ENCODE results near the gene KIAA1755. TPM values are rescaled to one million over a fixed set of nuclear protein-coding genes. Genes with fewer than 3 reads are reported as not detected.
A peak's percentile ranks its signal among the peaks of the same experiment; 100 is the strongest.

The KIAA1755 gene
- total and polyA plus RNA-seq, 9 of the 15 experiments (the other 6 are each of a cell fraction or from before 2014, with no cell fraction given) = not detected

DNA sequence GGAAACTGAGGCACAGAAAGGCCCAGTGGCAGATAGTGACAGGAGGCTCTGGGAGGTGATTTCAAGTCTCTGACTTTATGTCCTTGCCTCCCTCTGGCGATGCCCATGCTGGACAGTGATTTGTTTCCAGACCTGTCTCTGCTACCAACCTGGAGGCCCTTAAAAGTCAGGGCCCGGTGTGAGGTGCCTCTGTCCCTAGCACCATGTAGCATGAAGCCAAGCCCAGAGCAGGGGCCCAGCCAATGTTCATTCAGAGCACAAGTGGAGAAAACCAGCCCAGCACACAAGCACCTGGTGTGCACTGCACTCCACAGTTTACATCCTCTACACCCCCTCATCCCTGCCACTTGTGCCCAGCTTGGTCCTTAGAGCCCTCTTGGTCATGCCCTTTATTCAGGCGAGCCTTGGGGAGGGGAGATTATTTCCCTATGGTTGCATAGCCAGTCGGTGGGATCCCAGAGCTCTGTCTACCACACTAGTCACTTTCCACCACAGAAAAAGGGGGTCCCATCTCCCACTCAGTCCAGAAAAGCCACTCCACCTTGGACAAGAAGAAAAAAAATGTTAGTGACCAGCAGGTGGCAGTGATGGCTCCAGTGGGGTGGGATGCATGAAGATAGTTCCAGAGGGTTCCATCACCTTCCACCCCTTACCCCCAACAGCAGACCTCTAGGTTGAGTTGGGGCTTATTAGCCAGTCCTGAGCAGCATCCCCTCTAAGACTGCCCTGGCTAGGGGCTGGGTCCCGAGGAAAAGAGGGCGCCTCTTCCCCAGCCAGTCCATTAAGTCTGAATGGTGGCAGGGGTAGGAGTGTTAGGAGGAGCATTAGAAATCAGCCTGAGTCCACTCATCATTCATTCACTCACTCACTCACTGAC lies 30.9 kb downstream of the KIAA1755 start:
- no peaks in the 10 kb centered on the region for H3K79me2 ChIP-seq (ENCODE audit: control insufficient read depth, insufficient read depth, low read length)
- no peaks in the 10 kb centered on the region for H4K20me1 ChIP-seq (replicated peaks; ENCODE audit: control insufficient read depth, insufficient read depth, low read length)
- no peak overlapping the region for H3K27ac ChIP-seq (ENCODE audit: extremely low read depth, low read depth, low read length)
- H3K4me1 ChIP-seq (replicated peaks in 1 of 2; ENCODE audit: control insufficient read depth in 2 of 2, insufficient read depth in 2 of 2, low read length in 2 of 2) = no peaks in the 10 kb centered on the region
- H3K27me3 ChIP-seq (ENCODE audit: control insufficient read depth in 2 of 2, insufficient read depth in 2 of 2, low read length in 2 of 2) = peaks cover 7 to 42% of the 10 kb centered on the region in 2 experiments; a peak in 4 of 5 replicates
- in situ Hi-C loops (cut with MboI) (no loop called here), intact Hi-C loops (cut with micrococcal nuclease) (loop anchor here (1.0 to 5.0 kb wide), 2 partner anchors 93 to 179 kb away; no protein-coding TSS in a partner anchor)
- peak; percentile 45; the same call in 2 of the 3 replicates for ATAC-seq
- H3K4me2 ChIP-seq (ENCODE audit: insufficient read depth, low read length) = no peak overlapping the region
- H3K9me1 ChIP-seq (ENCODE audit: control insufficient read depth, insufficient read depth, low read length) = no peaks in the 10 kb centered on the region
- peak in 3 of 4 experiments; percentile 28 to 57 (median 51) for DNase-seq (ENCODE audit: extremely low read depth in 1 of 4, low spot score in 3 of 4)
- CTCF ChIA-PET (ENCODE audit: low intra/inter-chr PET ratio) = no interaction called here
- no peak overlapping the region for H2AFZ ChIP-seq (ENCODE audit: low read depth, low read length)
- POLR2A ChIA-PET = interaction anchor here (0.8 kb wide), 1 partner anchor 167 kb away, joined by 3 read pairs; no protein-coding TSS in a partner anchor
- peak in 1 of 2 experiments; percentile 40; a peak in 2 of 4 replicates for TF ChIP-seq RAD21 (CRISPR knock-in tag; conservative IDR thresholded peaks at IDR 0.05 in 1 of 2, IDR thresholded peaks at IDR 0.05 in 1 of 2)
- no peak for TF ChIP-seq FOXM1 (IDR thresholded peaks at IDR 0.05; ENCODE audit: low read depth)
- no peak for TF ChIP-seq FOXM1 (CRISPR knock-in tag; IDR thresholded peaks at IDR 0.05; ENCODE audit: low read depth)
- TF ChIP-seq, protein P1, sequence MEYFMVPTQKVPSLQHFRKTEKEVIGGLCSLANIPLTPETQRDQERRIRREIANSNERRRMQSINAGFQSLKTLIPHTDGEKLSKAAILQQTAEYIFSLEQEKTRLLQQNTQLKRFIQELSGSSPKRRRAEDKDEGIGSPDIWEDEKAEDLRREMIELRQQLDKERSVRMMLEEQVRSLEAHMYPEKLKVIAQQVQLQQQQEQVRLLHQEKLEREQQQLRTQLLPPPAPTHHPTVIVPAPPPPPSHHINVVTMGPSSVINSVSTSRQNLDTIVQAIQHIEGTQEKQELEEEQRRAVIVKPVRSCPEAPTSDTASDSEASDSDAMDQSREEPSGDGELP (CRISPR knock-in tag; IDR thresholded peaks at IDR 0.05; ENCODE audit: borderline replicate concordance) = no peak
- TF ChIP-seq GATA2 (CRISPR knock-in tag; IDR thresholded peaks at IDR 0.05) = no peak
- TF ChIP-seq DIDO1 (tag; IDR thresholded peaks at IDR 0.05; ENCODE audit: low read depth) = no peak
- peak; percentile 32; the same call in 1 of the 2 replicates for TF ChIP-seq SMC3 (conservative IDR thresholded peaks at IDR 0.05; ENCODE audit: insufficient read depth, low read depth, low read length)
- TF ChIP-seq CXXC5 (CRISPR knock-in tag; IDR thresholded peaks at IDR 0.05) = no peak
- TF ChIP-seq, protein P2, sequence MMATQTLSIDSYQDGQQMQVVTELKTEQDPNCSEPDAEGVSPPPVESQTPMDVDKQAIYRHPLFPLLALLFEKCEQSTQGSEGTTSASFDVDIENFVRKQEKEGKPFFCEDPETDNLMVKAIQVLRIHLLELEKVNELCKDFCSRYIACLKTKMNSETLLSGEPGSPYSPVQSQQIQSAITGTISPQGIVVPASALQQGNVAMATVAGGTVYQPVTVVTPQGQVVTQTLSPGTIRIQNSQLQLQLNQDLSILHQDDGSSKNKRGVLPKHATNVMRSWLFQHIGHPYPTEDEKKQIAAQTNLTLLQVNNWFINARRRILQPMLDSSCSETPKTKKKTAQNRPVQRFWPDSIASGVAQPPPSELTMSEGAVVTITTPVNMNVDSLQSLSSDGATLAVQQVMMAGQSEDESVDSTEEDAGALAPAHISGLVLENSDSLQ (IDR thresholded peaks at IDR 0.05) = no peak
- no peak for TF ChIP-seq ZNF699 (CRISPR knock-in tag; IDR thresholded peaks at IDR 0.05; ENCODE audit: insufficient replicate concordance)
- no peak for TF ChIP-seq SLC30A9 (CRISPR knock-in tag; IDR thresholded peaks at IDR 0.05)
- TF ChIP-seq, protein P3, sequence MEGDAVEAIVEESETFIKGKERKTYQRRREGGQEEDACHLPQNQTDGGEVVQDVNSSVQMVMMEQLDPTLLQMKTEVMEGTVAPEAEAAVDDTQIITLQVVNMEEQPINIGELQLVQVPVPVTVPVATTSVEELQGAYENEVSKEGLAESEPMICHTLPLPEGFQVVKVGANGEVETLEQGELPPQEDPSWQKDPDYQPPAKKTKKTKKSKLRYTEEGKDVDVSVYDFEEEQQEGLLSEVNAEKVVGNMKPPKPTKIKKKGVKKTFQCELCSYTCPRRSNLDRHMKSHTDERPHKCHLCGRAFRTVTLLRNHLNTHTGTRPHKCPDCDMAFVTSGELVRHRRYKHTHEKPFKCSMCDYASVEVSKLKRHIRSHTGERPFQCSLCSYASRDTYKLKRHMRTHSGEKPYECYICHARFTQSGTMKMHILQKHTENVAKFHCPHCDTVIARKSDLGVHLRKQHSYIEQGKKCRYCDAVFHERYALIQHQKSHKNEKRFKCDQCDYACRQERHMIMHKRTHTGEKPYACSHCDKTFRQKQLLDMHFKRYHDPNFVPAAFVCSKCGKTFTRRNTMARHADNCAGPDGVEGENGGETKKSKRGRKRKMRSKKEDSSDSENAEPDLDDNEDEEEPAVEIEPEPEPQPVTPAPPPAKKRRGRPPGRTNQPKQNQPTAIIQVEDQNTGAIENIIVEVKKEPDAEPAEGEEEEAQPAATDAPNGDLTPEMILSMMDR (IDR thresholded peaks at IDR 0.05 in 2 of 3, conservative IDR thresholded peaks at IDR 0.05 in 1 of 3; ENCODE audit: insufficient read depth in 2 of 3, low read depth in 1 of 3, low read length in 3 of 3) = peak; percentile 43 to 52 (median 48); a peak in 5 of 6 replicates
- TF ChIP-seq, protein P4, sequence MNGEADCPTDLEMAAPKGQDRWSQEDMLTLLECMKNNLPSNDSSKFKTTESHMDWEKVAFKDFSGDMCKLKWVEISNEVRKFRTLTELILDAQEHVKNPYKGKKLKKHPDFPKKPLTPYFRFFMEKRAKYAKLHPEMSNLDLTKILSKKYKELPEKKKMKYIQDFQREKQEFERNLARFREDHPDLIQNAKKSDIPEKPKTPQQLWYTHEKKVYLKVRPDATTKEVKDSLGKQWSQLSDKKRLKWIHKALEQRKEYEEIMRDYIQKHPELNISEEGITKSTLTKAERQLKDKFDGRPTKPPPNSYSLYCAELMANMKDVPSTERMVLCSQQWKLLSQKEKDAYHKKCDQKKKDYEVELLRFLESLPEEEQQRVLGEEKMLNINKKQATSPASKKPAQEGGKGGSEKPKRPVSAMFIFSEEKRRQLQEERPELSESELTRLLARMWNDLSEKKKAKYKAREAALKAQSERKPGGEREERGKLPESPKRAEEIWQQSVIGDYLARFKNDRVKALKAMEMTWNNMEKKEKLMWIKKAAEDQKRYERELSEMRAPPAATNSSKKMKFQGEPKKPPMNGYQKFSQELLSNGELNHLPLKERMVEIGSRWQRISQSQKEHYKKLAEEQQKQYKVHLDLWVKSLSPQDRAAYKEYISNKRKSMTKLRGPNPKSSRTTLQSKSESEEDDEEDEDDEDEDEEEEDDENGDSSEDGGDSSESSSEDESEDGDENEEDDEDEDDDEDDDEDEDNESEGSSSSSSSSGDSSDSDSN (IDR thresholded peaks at IDR 0.05; ENCODE audit: borderline replicate concordance in 1 of 2, low read depth in 2 of 2, low read length in 2 of 2) = no peak
- no peak overlapping the region for H3K4me3 ChIP-seq
- no TSS peak for BruUV-seq (replicated peaks)
- WGBS (ENCODE audit: insufficient coverage, low coverage, missing lambda C conversion rate) = 0% methylated on average over 6 of the region's 6 CpGs
- H3K9ac ChIP-seq (ENCODE audit: insufficient read depth in 1 of 2, low read depth in 2 of 2, low read length in 2 of 2) = no peak overlapping the region
- peak; percentile 54 for FAIRE-seq
- H3K9me3 ChIP-seq (replicated peaks; ENCODE audit: control insufficient read depth, insufficient read depth, low read depth, low read length) = no peaks in the 10 kb centered on the region
- no peaks in the 10 kb centered on the region for H3K36me3 ChIP-seq (ENCODE audit: control insufficient read depth, insufficient read depth, low read length)

Measured in K562 (cell line).